ENCODE results near the gene PPP2R1A.
"Not testable (repeated sequence)": the region's sequence is repeated elsewhere in the genome, so short reads cannot be mapped to it uniquely, and the experiment has no call there.

- TF ChIP-seq CTCF (IDR thresholded peaks at IDR 0.05 in 8 of 11, conservative IDR thresholded peaks at IDR 0.05 in 3 of 11); POLR2A (IDR thresholded peaks at IDR 0.05): not testable (repeated sequence)
Measured at GRCh38 chr19:52200755-52201391, 11.0 kb downstream of the PPP2R1A start.

Measured in spleen (tissue), 7 donors.